Ascending aorta (tissue), 2 donors: Measurements from ENCODE around the gene HTR2B. TPM values are rescaled to one million over a fixed set of nuclear protein-coding genes. Genes with fewer than 3 reads are reported as not detected.
"Not testable (repeated sequence)": the region's sequence is repeated elsewhere in the genome, so short reads cannot be mapped to it uniquely, and the experiment has no call there.

ENCODE experiments used
- DNase-seq, 2 donors: peaks; one replicate each; pipeline ENCODE4 v3.0.0-alpha.2; 2019; ENCODE audit warnings: low spot score in 2 of 2
- H3K27ac ChIP-seq, 2 donors: fragments of 200-600 bp; sonication (generic); one replicate each; pipeline ENCODE4 v1.5.1; 2016 to 2017; ENCODE audit warnings: mild to moderate bottlenecking in 1 of 2
- H3K27me3 ChIP-seq: fragments of 200-600 bp; sonication (generic); one replicate; pipeline ENCODE4 v1.5.1; 2017
- H3K36me3 ChIP-seq, 2 donors: fragments of 200-600 bp; sonication (generic); one replicate each; pipeline ENCODE4 v1.5.1; 2016
- H3K4me1 ChIP-seq, 2 donors: fragments of 200-600 bp; sonication (generic); one replicate each; pipeline ENCODE4 v1.5.1; 2016 to 2017; ENCODE audit warnings: mild to moderate bottlenecking in 1 of 2
- H3K4me3 ChIP-seq, 2 donors: fragments of 200-600 bp; sonication (generic); one replicate each; pipeline ENCODE4 v1.5.1; 2016 to 2017; ENCODE audit warnings: mild to moderate bottlenecking in 1 of 2
- H3K9me3 ChIP-seq, 2 donors: fragments of 200-600 bp; sonication (generic); one replicate each; pipeline ENCODE4 v1.5.1; 2016
- CTCF ChIP-seq, 3 experiments: fragments of 200-600 bp in 2 of 3; fragments of 450-650 bp in 1 of 3; sonication (generic) in 2 of 3; IDR thresholded peaks; one replicate each; pipeline ENCODE4 v1.5.1; 2016 to 2019; ENCODE audit warnings: antibody characterized with exemption in 3 of 3, mild to moderate bottlenecking in 1 of 3, moderate library complexity in 1 of 3
- intact Hi-C: fragments of 100-400 bp; cut with DNase I; formaldehyde crosslinking; loops from one replicate; pipeline ENCODE4 v1.15.1; 2023
- total RNA-seq: library from RNA; depleted of rRNA; stranded (reverse); fragments of >200 nt; gene quantifications from one replicate; pipeline ENCODE4 v1.1.0, GENCODE V29; 2016

The HTR2B gene
- total RNA-seq, 1 donor from 2014 or later = 0.75 TPM

- Histone ChIP-seq H3K27me3 (no peaks in the 10 kb centered on the region), H3K9me3 (no peaks in the 10 kb centered on the region), H3K36me3 (peaks cover 3 to 16% of the 10 kb centered on the region in 2 donors), H3K27ac (no peak overlapping the region), H3K4me3 (no peak overlapping the region), H3K4me1 (no peaks in the 10 kb centered on the region)
- no peak for TF ChIP-seq CTCF (IDR thresholded peaks at IDR 0.05)
- intact Hi-C loops = no loop called here
- no peak for DNase-seq
Measured at GRCh38 chr2:231144896-231145295, 20.1 kb upstream of the HTR2B start.

GRCh38 chr2:231140808-231141207 is 16.0 kb upstream of the HTR2B start:
- intact Hi-C loops, DNase-seq, H3K4me1 ChIP-seq: not testable (repeated sequence)

GRCh38 chr2:231139796-231140195 is 15.0 kb upstream of the HTR2B start:
- Histone ChIP-seq H3K36me3 (no peaks in the 10 kb centered on the region), H3K27ac (no peak overlapping the region), H3K4me1 (peaks cover 0 to 2% of the 10 kb centered on the region in 2 donors), H3K27me3 (no peaks in the 10 kb centered on the region), H3K4me3 (no peak overlapping the region), H3K9me3 (no peaks in the 10 kb centered on the region)
- intact Hi-C loops = no loop called here
- TF ChIP-seq CTCF (IDR thresholded peaks at IDR 0.05) = no peak
- DNase-seq = no peak

More at GRCh38 chr2:231140808-231141207, 16.0 kb upstream of the HTR2B start:
- H3K4me3 ChIP-seq, H3K36me3 ChIP-seq, H3K9me3 ChIP-seq, H3K27me3 ChIP-seq, H3K27ac ChIP-seq: not testable (repeated sequence)

GRCh38 chr2:231138699-231139098 is 13.9 kb upstream of the HTR2B start:
- Histone ChIP-seq H3K27ac (no peak overlapping the region), H3K4me3 (no peak overlapping the region), H3K9me3 (no peaks in the 10 kb centered on the region), H3K4me1 (peaks cover 0 to 13% of the 10 kb centered on the region in 2 donors), H3K27me3 (no peaks in the 10 kb centered on the region), H3K36me3 (no peaks in the 10 kb centered on the region)
- no peak for TF ChIP-seq CTCF (IDR thresholded peaks at IDR 0.05)
- intact Hi-C loops = no loop called here
- no peak for DNase-seq

GRCh38 chr2:231134910-231135655 is 10.2 kb upstream of the HTR2B start:
- H3K27ac ChIP-seq = peak overlapping the region in 1 of 2 donors; percentile 31
- H3K27me3 ChIP-seq = no peaks in the 10 kb centered on the region

More at GRCh38 chr2:231134910-231135655, 10.2 kb upstream of the HTR2B start:
- TF ChIP-seq CTCF (IDR thresholded peaks at IDR 0.05) = no peak
- Histone ChIP-seq H3K9me3 (no peaks in the 10 kb centered on the region), H3K4me1 (peaks cover 0 to 26% of the 10 kb centered on the region in 2 donors), H3K36me3 (no peaks in the 10 kb centered on the region), H3K4me3 (no peak overlapping the region)
- no peak for DNase-seq
- intact Hi-C loops = no loop called here
